ENCODE results near the gene BLM. TPM values are rescaled to one million over a fixed set of nuclear protein-coding genes. Genes with fewer than 3 reads are reported as not detected.

The BLM gene
- total and polyA plus RNA-seq, 2 of the 8 experiments (the other 6 are each of a cell fraction or from before 2014, with no cell fraction given), result 15.2 to 46.7 TPM

DNA sequence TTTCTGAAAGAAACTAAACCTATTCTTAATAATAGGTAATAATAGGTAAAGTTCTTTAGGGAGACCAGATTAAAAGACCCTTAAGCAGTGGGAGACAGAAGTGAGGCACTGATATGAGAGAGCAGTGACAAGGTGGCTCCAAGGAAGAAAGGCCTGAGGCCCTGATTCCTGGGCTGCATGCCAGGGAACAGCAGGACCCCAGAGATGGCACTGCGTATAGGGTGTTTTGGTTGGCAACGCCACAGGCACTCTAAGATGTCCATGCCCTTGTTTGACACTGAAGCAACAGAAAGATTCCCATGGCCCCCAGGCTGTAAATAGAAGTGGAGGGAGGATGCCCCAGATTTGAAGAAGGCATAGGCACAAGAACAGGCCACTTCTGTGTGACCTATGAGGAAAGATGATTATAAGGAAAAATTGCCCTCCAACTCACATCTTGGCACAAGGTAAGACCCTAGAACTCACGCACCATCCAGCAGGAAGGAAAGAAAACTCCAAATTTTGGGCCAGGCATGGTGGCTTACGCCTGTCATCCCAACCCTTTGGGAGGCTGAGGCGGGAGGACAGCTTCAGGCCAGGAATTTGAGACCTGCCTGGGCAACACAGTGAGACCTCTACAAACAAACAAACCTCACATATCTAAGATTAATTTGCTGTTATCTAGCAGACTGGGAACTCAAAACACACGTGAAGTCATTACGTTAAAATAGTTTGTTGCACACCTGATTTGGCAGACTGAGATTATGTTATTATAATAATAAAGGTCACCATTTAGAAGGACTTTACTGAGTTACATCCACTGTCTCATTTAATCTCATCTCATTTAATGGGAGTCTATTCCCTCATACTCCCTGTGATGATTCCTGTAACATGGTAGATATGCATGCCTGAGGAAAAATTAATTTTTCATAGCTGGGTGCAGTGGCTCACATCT is 10.5 kb upstream of the BLM start:
- H4K8ac ChIP-seq (ENCODE audit: extremely low read depth, insufficient read depth, low read length), result no peak overlapping the region
- CTCF ChIA-PET (ENCODE audit: partially characterized antibody), result interaction anchor here (0.6 to 0.7 kb wide), 2 partner anchors 60 to 183 kb away, joined by 3 read pairs; no protein-coding TSS in a partner anchor
- H3K4me2 ChIP-seq (ENCODE audit: insufficient read depth in 1 of 2, low read depth in 2 of 2, low read length in 2 of 2), result no peak overlapping the region
- H3K4me1 ChIP-seq (replicated peaks in 1 of 4; ENCODE audit: control insufficient read depth in 3 of 4, insufficient read depth in 4 of 4, low read length in 3 of 4), result no peaks in the 10 kb centered on the region
- no peak overlapping the region for H3K18ac ChIP-seq (ENCODE audit: extremely low read depth, low read length)
- POLR2A ChIA-PET (ENCODE audit: partially characterized antibody), result no interaction called here
- no peak overlapping the region for H3K56ac ChIP-seq (replicated peaks; ENCODE audit: insufficient read length, low read depth, low read length)
- no peak overlapping the region for H2BK15ac ChIP-seq (ENCODE audit: low read length)
- H3K27me3 ChIP-seq (replicated peaks in 1 of 4; ENCODE audit: control insufficient read depth in 3 of 4, extremely low read depth in 1 of 4, insufficient read depth in 3 of 4, low read length in 3 of 4), result no peaks in the 10 kb centered on the region
- no peak overlapping the region for H2BK20ac ChIP-seq (ENCODE audit: low read length)
- no peak overlapping the region for H4K5ac ChIP-seq (ENCODE audit: insufficient read length, low read depth, low read length)
- H2BK12ac ChIP-seq (ENCODE audit: low read depth, low read length), result no peak overlapping the region
- H3K23ac ChIP-seq (ENCODE audit: insufficient read length), result no peak overlapping the region
- H3K36me3 ChIP-seq (ENCODE audit: control insufficient read depth in 2 of 4, insufficient read depth in 4 of 4, low read length in 3 of 4), result no peaks in the 10 kb centered on the region; a peak in 1 of 8 replicates
- H3K27ac ChIP-seq (ENCODE audit: low read depth, low read length), result no peak overlapping the region
- H3K4ac ChIP-seq (replicated peaks; ENCODE audit: insufficient read length, low read depth, low read length), result no peak overlapping the region
- H3K14ac ChIP-seq (ENCODE audit: insufficient read length), result no peak overlapping the region
- no peak overlapping the region for H3K9ac ChIP-seq (replicated peaks in 1 of 4; ENCODE audit: extremely low read depth in 1 of 4, low read depth in 3 of 4, low read length in 3 of 4)
- no peak overlapping the region for H2AFZ ChIP-seq (ENCODE audit: low read length)
- H3K23me2 ChIP-seq (ENCODE audit: low read depth, low read length), result no peaks in the 10 kb centered on the region
- H3K9me3 ChIP-seq (ENCODE audit: insufficient read depth in 2 of 2, low read depth in 1 of 2, low read length in 1 of 2), result no peaks in the 10 kb centered on the region
- H2BK5ac ChIP-seq (ENCODE audit: low read depth, low read length), result no peak overlapping the region
- DNase-seq (ENCODE audit: low read depth in 1 of 2, low spot score in 2 of 2), result no peak
- no peak overlapping the region for H2BK120ac ChIP-seq (replicated peaks; ENCODE audit: low read depth, low read length)
- no peaks in the 10 kb centered on the region for H4K20me1 ChIP-seq (replicated peaks in 1 of 2; ENCODE audit: control insufficient read depth in 1 of 2, insufficient read depth in 2 of 2, low read length in 2 of 2)
- no peaks in the 10 kb centered on the region for H3K79me1 ChIP-seq (ENCODE audit: low read depth, low read length)
- no peak overlapping the region for H2AK5ac ChIP-seq (ENCODE audit: low read depth, low read length)
- H3K4me3 ChIP-seq (ENCODE audit: extremely low read depth in 1 of 4, insufficient read depth in 2 of 4, low read depth in 3 of 4, low read length in 4 of 4), result no peak overlapping the region
- FAIRE-seq, result no peak
- no peak overlapping the region for H4K91ac ChIP-seq (replicated peaks; ENCODE audit: insufficient read length, low read length)
- no peak for TF ChIP-seq SUZ12 (IDR thresholded peaks at IDR 0.05; ENCODE audit: low read length)
- H3K79me2 ChIP-seq (ENCODE audit: control insufficient read depth in 1 of 2, insufficient read depth in 2 of 2, low read length in 2 of 2), result no peaks in the 10 kb centered on the region
- 96% methylated on average over 7 of the region's 7 CpGs; no CpG with 5 or more reads in 1 of the 2 experiments for WGBS, 2 experiments (ENCODE audit: extremely low coverage in 1 of 2, insufficient coverage in 1 of 2, insufficient read length in 1 of 2, insufficient replicate concordance in 2 of 2, low coverage in 1 of 2, low lambda C conversion rate in 2 of 2, missing lambda C conversion rate in 1 of 2)

Data from H1 (cell line).